ENCODE measurements around the gene ALB.

GRCh38 chr4:73440653-73441052 lies 36.6 kb downstream of the ALB start:
- no peak for TF ChIP-seq CTCF (IDR thresholded peaks at IDR 0.05; ENCODE audit: low read length)
- TF ChIP-seq EZH2 (IDR thresholded peaks at IDR 0.05; ENCODE audit: borderline replicate concordance, low read length) = no peak
